KBM-7 (cell line): ENCODE results near the gene PIGC.
A peak's percentile ranks its signal among the peaks of the same experiment; 100 is the strongest.
"Not testable (repeated sequence)": the region's sequence is repeated elsewhere in the genome, so short reads cannot be mapped to it uniquely, and the experiment has no call there.

Source experiments
- DNase-seq: peaks from one replicate; pipeline ENCODE4 v3.0.0-alpha.2; 2015
- in situ Hi-C: fragments of 300-500 bp; cut with MboI; formaldehyde crosslinking; loops from 2 replicates; pipeline ENCODE4 v1.14.3; 2020; ENCODE audit warnings: low sequenced_read_pairs, low pct_unique_long_range_greater_than_20kb, mixed read lengths

The PIGC gene

DNA sequence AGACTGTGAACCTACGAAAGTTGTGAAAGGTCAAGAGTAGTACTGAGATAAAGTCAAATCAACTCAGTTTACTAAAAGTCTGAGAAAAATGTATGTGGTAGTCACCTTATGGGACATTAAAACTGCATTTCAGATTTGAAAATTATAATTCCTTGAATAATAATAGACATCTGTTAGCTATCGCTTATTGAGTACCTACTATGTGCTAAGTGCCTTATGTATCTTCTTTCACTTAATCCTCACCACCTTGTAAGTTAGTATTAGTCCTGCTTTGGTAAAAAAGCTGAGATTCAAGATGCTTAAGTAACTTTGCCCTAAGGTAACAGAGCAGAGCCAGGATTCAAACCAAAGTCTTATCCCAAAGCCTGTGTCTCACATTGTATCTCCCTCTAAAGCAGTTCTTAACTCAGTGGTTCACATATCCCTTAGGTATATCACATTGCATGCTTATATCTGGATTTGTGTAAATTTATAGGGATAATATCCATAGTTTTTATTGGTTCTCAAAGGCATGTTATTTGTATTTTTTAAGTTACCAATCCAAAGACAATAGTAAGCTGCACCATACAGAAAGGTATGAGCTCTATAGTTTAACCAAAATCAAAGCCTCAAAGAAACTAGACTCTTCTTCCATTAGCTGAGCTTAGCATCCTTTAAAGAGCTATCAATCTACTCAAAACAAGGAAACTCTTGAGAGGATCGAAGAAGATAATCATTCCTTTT lies 865 bp downstream of the PIGC start:
- in situ Hi-C loops = no loop called here
- no peak for DNase-seq

DNA sequence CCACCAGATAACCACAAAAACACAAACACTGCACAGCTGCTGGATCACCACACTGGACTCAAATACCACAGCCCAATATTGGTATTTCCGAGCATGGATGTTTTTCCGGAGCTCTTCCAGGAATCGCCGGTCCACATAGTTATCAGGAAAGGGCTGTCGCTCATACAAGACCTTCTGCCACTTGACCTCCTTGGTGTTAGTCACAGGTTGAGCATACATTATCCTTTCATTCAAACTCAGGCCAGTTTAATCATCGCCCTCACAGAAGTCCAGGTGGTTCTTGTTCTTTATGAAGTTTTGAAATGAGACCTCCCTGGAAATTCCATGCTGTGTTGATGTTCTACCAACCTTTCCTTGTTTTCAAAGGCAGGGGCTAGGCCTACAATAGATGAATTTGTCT lies 1.5 kb downstream of the PIGC start:
- no peak for DNase-seq
- in situ Hi-C loops = no loop called here

DNA sequence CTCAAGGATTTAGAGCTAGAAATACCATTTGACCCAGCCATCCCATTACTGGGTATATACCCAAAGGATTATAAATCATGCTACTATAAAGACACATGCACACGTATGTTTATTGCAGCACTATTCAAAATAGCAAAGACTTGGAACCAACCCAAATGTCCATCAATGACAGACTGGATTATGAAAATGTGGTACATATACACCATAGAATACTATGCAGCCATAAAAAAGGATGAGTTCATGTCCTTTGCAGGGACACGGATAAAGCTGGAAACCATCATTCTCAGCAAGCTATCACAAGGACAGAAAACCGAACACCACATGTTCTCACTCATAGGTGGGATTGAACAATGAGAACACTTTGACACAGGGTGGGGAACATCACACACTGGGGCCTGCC lies 6.7 kb downstream of the PIGC start:
- in situ Hi-C loops, DNase-seq: not testable (repeated sequence)

DNA sequence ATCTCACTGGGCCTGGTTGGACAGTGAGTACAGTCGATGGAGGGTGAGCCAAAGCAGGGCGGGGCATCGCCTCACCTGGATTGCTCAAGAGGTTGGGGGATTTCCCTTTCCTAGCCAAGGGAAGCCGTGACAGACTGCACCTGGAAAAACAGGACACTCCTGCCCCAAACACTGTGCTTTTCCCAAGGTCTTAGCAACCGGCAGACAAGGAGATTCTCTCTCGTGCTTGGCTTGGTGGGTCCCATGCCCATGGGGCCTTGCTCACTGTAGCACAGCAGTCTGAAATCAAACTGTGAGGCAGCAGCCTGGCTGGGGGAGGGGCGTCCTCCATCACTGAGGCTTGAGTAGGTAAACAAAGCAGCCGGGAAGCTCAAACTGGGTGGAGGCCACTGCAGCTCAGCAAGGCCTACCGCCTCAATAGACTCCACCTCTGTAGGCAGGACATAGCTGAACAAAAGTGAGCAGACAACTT lies 12.1 kb downstream of the PIGC start:
- in situ Hi-C loops = no loop called here
- DNase-seq = no peak

DNA sequence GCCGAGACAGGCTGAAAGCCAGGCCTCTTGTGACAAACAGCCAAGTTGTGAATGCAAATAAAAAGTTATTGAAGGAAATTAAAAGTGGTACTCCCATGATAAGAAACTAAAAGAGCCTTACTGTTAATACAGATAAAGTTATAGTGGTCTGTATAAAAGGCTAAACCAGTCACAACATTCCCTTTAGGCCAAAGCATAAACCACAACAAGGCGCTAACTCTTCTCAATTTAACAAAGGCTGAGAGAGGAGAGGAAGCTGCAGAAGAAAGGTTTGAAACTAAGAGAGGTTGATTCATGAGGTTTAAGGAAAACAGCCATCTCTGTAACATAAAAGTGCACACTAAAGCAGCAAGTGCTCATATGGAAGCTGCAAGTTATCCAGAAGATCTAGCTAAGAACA lies 12.7 kb downstream of the PIGC start:
- in situ Hi-C loops = no loop called here
- no peak for DNase-seq

DNA sequence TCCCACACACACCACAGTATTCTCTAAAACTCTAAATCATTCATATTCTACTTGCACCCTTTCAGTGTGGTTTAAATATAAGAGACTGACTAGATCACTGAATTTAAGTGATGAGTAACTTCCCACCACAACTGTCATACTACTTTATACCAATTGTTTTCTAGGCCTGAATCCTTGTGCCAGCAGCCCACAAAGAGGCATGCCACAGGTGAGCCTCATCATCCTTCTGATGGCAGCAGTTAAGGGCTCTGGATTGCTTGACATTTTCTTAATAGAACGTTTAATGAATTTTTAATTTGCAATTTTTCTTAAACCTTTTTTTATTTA lies 13.8 kb downstream of the PIGC start:
- no peak for DNase-seq
- in situ Hi-C loops = no loop called here

DNA sequence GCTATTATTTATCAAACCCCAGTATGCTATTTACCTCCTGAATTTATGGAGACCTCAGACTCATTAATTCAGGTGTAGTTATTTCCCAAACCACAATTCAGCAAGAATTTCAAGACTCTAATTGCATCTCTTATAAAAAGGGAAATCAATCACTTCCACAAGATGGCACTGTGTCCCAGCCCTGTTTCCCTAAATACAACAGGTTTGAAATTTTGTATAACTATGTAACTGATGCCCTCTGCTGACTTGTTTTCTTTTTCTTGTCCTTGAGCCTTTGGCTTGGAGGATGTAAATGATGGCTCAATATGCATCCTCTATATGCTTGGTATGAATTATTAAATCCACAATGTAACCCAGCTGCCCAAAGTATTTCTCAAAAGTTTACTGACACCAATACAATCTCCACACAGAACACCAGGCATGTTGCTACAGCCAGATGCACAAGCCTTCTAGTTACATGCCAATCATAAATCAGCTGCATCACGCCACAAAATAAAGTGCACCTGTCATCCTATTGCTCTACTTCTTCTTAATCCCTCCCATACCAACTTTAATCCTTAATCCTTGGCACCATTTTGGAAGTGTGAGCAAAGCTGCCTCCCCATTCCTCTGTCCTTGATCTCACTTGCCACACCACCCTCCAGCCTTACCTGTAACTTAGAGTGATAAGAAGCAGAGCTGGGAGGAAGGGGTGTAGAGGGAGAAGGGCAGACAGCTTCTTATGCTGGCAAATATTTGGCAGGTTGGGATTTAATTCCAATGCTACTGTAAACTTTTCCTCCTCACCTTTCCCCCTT lies 14.3 kb downstream of the PIGC start:
- DNase-seq = peak; percentile 65
- in situ Hi-C loops = no loop called here

DNA sequence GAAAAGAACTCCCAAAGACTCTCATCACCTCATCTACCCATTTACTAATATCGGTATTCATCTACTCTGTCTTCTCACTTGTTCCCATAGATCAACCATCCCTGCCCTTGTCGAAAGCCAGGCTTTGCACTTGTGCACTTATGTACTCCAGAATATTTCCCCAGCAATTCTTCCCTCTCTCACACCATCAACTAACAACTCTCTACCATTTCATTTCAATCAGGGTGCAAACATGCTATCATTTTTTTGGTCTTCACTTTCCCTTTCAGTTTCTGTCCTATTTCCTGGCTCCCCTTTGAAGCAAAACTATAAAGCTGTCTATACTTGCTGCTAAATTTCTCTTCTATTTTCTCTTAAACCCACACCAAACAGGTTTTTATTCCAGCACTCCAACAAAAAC lies 16.7 kb downstream of the PIGC start:
- DNase-seq = no peak

DNA sequence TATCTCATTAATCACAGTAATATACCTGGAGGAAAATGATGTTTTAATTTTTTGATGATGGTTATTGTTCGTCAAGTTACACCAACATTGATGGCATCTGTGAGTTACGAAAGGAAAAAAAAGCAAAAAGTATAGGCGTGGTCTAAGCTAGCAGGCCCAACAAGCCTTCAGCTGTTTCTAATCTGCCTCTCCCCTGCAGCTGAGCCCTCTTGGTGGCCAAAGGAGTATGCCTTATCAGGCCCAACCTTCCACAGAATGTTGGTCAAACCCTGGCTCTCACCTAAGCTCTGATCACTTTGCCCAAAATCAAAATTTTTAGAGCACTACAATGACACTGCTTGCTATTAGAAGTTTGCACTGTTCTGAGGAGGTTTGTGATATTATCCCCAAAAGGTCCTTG lies 18.5 kb downstream of the PIGC start:
- in situ Hi-C loops = no loop called here
- DNase-seq = no peak

More for the DNA sequence above, 16.7 kb downstream of the PIGC start:
- in situ Hi-C loops = no loop called here

DNA sequence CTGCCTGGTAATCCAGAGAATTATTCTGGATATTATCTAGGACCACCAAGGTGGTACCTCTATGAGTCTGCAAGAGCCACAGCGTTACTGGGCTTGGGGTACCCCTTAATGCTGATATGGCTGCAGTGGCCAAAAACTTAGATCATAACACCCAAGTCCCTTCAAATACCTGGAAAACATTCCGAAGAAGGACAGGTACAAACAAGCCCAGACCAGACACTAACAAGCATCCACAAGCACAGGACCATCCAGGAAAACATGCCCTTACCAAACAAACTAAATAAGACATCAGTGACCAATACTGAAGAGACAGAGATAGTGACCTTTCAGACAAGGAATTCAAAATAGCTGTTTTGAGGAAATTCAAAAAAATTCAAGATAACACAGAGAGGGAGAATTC lies 20.5 kb downstream of the PIGC start:
- in situ Hi-C loops = no loop called here
- no peak for DNase-seq

DNA sequence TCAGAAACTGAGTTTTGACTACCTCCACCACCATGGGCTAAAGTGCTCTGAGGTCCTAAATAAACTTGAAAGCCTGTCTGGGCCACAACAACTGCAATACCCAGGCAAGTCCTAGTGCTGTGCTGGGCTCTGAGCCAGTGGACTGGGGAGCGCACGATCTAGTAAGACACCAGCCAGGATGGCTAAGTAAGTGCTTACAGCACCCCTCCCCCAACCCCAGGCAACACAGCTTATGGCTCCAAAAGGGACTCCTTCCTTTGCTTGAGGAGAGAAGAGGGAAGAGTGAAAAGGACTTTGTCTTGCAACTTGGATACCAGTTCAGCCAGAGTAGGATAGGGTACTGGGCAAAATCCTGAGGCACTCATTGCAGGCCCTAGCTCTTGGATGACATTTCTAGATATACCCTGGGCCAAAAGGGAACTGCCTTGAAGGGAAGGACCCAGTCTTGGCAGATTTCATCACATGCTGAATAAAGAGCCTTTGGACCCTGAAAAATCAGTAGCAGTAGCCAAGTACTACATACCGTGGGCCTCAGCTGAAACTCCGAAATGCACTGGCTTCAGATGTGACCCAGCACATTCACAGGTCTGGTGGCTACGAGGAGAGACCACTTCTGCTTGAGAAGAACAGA lies 21.8 kb downstream of the PIGC start:
- no peak for DNase-seq
- in situ Hi-C loops = no loop called here

DNA sequence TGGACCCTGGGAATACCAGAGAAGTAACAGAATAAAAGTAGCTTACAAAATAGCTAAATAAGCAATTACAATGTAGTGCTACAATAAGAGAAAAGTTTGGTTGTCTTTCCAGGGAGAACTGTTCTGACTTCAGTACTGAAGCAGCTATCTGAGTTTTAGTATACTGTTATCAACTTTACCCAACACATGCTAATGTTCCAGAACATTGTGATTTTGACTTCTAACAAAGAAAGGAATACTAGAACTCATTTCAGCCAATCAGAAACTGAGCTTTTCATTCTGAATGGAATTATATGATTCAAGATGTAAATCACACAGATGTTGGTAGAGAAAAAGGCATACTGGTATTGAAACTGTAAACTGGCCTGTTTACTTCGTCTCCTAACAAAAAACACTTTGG lies 23.5 kb downstream of the PIGC start, which contains the start of gene C1orf105:
Gene C1orf105, plus strand, starts transcription at position 301 of the 400 bp plus-strand sequence. CDS start 201 bp downstream, outside the sequence.
- DNase-seq = no peak
- in situ Hi-C loops = no loop called here

DNA sequence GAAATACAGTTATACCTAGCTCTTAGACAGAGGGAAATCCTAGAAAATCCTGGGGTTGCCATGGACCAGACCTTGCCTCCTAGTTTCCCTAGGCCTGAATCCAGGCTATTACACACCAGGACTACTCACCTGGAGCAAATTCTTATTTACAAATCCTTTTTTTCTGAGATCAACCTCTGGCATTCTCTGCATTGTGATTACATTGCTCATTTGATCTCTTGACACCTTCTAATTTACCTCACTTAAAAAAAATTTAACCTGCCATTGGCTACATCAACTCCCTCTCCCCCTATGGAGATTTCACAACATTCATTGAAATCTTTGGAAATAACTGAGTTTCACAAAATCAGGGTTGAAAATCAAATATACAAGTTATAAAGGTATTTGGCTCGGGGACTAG lies 26.3 kb downstream of the PIGC start:
- in situ Hi-C loops = no loop called here
- DNase-seq = no peak

DNA sequence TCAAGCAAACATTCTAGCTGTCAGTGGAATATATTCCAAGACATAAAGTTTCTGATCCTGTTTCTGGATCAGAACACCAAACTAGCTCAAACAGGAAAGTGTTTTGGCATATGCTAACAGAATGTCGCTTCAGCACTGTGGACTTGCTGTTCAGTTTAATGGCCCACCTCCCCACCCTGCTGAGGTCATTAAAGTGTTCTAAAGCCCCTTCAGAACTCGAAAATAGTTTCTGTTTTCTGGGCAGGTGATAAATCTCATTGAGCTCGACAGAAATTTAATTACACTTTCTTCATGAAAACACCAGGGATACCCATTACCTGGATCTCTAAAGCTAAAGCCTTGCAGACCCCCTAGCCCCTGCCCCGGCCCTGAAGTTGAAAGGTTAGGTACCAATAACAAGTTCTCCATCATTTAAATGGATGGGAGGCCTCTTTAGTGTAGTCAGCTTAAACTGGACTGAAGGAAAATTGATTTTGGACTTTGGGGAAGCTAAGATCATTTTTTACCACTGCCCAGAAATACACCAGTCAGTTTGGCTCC lies 27.3 kb downstream of the PIGC start:
- in situ Hi-C loops = no loop called here

DNA sequence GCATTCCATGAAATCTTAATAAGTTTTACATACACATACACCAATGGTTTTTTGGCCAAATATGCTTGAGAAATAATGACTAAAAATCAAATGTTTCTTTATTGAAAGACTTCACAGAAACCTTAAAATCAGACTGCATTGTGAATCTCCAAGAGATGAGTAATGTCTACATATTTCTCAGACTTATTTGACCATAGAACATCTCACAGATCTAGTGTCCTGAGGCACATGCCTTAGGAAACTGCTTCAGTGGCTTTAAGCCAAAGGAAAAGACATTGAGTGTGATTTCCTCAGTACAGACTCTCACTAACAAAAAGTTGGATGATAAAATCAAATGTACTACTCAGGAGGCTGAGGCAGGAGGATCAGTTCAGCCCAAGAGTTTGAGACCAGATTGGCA lies 29.5 kb downstream of the PIGC start:
- no peak for DNase-seq
- in situ Hi-C loops = no loop called here

More for the DNA sequence above, 27.3 kb downstream of the PIGC start:
- DNase-seq = no peak

DNA sequence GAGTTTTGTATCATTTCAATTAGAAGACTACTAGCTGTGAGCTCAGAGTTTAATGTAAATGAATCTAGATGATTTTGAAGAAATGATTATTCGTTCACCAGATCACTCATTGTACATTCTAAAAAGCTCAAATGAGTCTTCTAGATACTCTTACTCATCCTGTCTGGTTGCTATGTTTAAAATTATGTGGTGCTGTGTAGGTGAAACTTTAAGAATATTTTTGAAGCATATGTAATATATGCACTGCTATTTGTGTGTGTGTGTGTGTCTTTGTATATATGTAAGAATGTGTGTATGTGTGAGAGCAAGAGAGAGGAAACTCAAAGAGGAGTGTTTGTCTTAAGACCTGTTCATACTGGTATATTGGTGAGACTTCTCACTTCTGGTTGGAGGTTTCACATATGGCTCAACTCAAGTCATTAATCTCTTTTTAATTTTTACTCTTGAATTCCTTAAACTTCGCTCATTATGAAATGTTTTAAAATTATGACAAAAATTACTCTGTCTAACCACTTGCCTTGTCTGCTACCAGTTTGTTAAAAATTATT lies 32.0 kb downstream of the PIGC start:
- in situ Hi-C loops = no loop called here

DNA sequence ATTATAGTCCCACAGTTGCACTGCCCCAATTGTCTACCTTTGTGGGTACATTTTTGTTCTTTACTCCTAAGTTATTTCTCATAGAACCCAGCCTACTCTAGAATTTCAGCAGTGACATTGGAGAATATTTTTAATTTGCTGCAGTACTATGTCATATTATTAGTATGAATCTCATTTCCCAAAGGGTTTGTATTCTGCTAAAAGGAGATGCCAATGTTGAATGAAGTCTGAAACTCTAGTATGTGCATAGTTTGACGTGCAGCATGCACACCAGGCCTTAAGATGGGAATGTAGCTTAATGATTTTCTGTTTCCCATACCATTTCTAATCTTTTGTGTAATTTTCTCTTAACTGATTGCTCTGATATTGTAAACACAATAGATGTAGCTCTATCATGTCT lies 33.8 kb downstream of the PIGC start:
- no peak for DNase-seq
- in situ Hi-C loops = no loop called here

More for the DNA sequence above, 32.0 kb downstream of the PIGC start:
- no peak for DNase-seq

DNA sequence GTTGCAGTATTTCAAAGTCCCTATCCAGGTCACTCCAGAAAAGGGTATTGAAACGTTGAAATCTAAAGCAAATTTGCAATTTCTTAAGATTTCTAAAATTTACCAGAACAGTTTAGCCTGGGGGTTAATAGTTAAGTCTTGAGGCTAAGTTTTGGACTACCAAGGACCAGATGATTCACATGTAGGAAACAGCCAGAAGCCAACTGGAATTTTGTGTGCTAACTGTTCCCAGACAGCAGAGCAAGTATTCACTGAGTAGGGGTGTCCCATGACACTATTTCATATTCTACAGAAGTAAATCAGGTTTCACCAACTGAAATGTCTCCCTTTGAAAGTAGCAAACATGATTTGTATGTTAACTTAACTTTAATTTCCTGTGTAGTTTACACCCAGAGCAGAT lies 34.9 kb downstream of the PIGC start:
- DNase-seq = no peak
- in situ Hi-C loops = no loop called here

DNA sequence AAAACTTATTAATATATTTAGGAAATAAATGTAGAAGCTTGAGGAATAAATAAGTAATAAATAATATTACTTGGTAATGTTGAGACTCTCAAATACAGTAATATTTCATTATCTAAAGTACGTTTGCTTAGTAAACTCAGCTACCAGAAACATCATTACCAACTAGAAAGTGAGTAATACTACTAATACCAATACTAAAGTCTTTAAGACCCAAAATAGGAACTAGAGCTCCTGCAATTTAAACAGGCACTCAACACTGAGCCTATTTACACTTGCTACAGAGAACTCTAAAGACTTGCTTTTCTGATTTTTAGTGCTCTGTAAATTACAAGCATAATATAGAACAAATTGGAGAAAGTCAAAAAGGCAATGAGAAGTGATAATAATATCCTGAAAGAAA lies 36.9 kb downstream of the PIGC start:
- in situ Hi-C loops = no loop called here
- no peak for DNase-seq

DNA sequence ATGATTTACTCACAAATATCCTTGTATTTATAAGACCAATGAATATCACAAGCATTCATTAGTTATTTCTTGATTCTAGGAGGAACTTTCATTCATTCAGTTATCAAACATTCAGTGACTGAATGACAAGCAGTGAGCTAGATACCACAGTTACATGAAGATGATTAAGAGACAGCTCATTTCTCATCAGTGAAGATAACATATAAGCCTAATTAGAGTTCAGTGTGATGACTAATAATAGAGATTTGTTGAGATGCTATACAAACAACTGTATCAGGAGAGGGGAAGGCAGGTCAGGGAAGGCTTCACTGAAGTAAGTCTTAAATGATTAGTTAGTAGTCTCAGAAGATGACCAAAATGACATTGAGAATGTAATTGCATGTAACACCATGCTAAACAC lies 38.0 kb downstream of the PIGC start:
- DNase-seq = no peak

More for the DNA sequence above, 38.0 kb downstream of the PIGC start:
- in situ Hi-C loops = no loop called here
